Osteoblast (primary cell): ENCODE data around the gene MPEG1. TPM values are rescaled to one million over a fixed set of nuclear protein-coding genes. Genes with fewer than 3 reads are reported as not detected.

Experiments used
- DNase-seq: peaks from one replicate; pipeline ENCODE4 v3.0.0; 2011; ENCODE audit warnings: low spot score, mixed read lengths; ENCODE audit not compliant: insufficient read length; ENCODE audit errors: missing footprints
- H2AFZ ChIP-seq: 2 replicates; pipeline ENCODE4 v1.6.0; 2011; ENCODE audit warnings: mild to moderate bottlenecking, low read length
- H3K27ac ChIP-seq: 2 replicates; pipeline ENCODE4 v1.5.1; 2011; ENCODE audit warnings: mild to moderate bottlenecking, low read depth, low read length, moderate library complexity
- H3K27me3 ChIP-seq: 2 replicates; pipeline ENCODE4 v1.6.0; 2012; ENCODE audit warnings: mild to moderate bottlenecking, control low read depth, inconsistent platforms, low read length, moderate library complexity; ENCODE audit not compliant: insufficient read depth
- H3K36me3 ChIP-seq: 2 replicates; pipeline ENCODE4 v1.5.1; 2011; ENCODE audit warnings: mild to moderate bottlenecking, low read length, control low read depth, moderate library complexity; ENCODE audit not compliant: insufficient read depth
- H3K4me1 ChIP-seq: 2 replicates; pipeline ENCODE4 v1.5.1; 2011; ENCODE audit warnings: mild to moderate bottlenecking, low read length, control low read depth, moderate library complexity; ENCODE audit not compliant: insufficient read depth
- H3K4me2 ChIP-seq: 2 replicates; pipeline ENCODE4 v1.6.0; 2011; ENCODE audit warnings: mild to moderate bottlenecking, low read length; ENCODE audit not compliant: insufficient read depth
- H3K4me3 ChIP-seq: fragments of 200-600 bp; sonication (generic); 3 replicates; pipeline ENCODE4 v1.5.1; 2012; ENCODE audit warnings: mild to moderate bottlenecking, low read length, inconsistent platforms; ENCODE audit not compliant: insufficient read depth
- H3K79me2 ChIP-seq: 2 replicates; pipeline ENCODE4 v1.6.0; 2012; ENCODE audit warnings: mild to moderate bottlenecking, low read length, control low read depth, inconsistent platforms; ENCODE audit not compliant: insufficient read depth
- H3K9me3 ChIP-seq: 2 replicates; pipeline ENCODE4 v1.5.1; 2011; ENCODE audit warnings: low read depth, low read length, control low read depth
- H4K20me1 ChIP-seq: 2 replicates; pipeline ENCODE4 v1.6.0; 2012; ENCODE audit warnings: mild to moderate bottlenecking, low read length, control low read depth; ENCODE audit not compliant: insufficient read depth
- total RNA-seq: library from RNA; depleted of rRNA; stranded (reverse); fragments of >200 nt; gene quantifications from 2 replicates; pipeline ENCODE4 v1.2.3, GENCODE V29; 2012
- TF ChIP-seq, protein P1 (sequence below): IDR thresholded peaks from 2 replicates; pipeline ENCODE4 v1.5.1; 2011; ENCODE audit warnings: mild to moderate bottlenecking, low read depth, low read length, moderate library complexity; ENCODE audit errors: extremely low read depth

MPEG1 gene
- total RNA-seq, 1 donor: 0.36 TPM

DNA sequence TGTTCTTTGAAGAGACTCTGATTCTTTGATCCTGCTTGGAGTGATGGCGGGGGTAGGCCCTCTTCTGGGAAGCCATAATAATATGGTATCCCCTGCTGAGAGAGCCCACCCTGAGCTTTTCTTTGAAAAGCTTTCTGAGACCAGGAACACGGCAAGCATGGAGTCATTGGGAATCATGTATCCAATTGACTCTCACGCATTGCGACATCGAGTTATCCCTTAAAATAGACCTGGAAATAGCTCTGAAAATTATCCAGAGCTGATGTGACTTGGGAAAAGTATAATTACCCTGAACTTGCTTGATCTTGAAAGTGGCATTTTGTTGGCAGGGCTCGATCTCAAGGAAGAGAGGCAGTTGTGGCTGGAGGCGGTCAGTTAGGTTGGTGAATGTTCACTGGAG, 36.8 kb upstream of the MPEG1 start:
- Histone ChIP-seq H3K4me3 (no peak overlapping the region), H2AFZ (no peak overlapping the region), H3K9me3 (no peaks in the 10 kb centered on the region), H3K79me2 (no peaks in the 10 kb centered on the region), H3K36me3 (no peaks in the 10 kb centered on the region), H3K27ac (no peak overlapping the region), H4K20me1 (no peaks in the 10 kb centered on the region), H3K27me3 (no peaks in the 10 kb centered on the region), H3K4me1 (no peaks in the 10 kb centered on the region), H3K4me2 (no peak overlapping the region)
- no peak for DNase-seq
- TF ChIP-seq, protein P1, sequence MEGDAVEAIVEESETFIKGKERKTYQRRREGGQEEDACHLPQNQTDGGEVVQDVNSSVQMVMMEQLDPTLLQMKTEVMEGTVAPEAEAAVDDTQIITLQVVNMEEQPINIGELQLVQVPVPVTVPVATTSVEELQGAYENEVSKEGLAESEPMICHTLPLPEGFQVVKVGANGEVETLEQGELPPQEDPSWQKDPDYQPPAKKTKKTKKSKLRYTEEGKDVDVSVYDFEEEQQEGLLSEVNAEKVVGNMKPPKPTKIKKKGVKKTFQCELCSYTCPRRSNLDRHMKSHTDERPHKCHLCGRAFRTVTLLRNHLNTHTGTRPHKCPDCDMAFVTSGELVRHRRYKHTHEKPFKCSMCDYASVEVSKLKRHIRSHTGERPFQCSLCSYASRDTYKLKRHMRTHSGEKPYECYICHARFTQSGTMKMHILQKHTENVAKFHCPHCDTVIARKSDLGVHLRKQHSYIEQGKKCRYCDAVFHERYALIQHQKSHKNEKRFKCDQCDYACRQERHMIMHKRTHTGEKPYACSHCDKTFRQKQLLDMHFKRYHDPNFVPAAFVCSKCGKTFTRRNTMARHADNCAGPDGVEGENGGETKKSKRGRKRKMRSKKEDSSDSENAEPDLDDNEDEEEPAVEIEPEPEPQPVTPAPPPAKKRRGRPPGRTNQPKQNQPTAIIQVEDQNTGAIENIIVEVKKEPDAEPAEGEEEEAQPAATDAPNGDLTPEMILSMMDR: no peak

DNA sequence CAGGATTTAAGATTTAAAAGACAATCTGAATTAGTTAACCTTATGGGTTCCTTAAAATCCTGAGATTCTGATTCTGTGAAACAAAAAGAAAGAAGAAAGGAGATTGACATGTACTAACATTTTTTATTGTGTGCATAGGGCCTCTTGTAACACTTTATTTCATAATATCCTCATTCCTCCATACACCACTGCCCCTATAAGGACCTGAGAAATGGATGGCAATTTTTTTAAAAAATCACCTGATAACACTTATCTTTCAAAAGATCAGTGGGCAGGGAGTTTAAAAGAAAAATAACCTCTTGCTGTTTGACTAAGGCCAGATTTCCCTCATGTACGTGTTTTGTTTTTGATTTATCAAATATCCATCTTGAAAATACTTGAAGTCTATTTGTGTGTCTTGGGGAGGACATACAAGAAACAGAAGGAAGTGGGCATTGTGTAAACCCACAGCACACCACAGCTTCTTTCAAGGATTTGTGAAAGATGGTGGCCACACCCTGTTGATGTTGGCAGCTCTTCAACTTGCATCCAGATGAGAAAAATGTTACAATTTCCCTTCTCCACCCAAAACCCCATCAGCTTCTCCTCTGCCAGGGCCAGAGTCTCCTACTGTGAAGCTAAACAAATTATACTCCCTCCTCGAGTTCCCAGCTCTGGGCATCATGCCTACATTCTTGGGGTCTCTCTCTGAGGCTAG, 35.0 kb upstream of the MPEG1 start:
- H3K4me3 ChIP-seq: no peak overlapping the region
- TF ChIP-seq, protein P1: no peak
- no peak overlapping the region for H3K27ac ChIP-seq
- H4K20me1 ChIP-seq: no peaks in the 10 kb centered on the region
- H3K4me2 ChIP-seq: no peak overlapping the region
- H2AFZ ChIP-seq: no peak overlapping the region
- DNase-seq: no peak
- H3K27me3 ChIP-seq: no peaks in the 10 kb centered on the region
- H3K36me3 ChIP-seq: no peaks in the 10 kb centered on the region
- H3K9me3 ChIP-seq: no peaks in the 10 kb centered on the region
- no peaks in the 10 kb centered on the region for H3K79me2 ChIP-seq
- no peaks in the 10 kb centered on the region for H3K4me1 ChIP-seq

DNA sequence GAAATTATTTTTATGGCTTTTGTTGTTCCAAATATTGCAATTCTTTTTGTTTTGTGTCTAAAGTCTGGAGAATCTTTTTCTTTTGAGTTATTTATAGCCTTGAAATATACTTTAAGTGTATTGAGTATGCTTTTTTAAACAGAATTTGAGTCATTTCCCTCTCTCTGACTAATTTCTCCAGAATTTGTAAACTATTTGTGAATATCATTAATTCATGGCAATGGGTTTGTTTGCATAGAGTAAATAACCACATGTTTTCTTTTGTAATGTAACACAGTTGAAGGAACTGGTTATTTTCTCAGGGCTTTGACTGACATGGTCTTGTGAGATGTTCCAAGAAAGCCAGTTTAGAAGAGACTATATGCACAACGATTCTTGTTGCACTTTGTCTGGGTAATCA, 30.9 kb upstream of the MPEG1 start:
- Histone ChIP-seq H3K4me3 (no peak overlapping the region), H3K27ac (no peak overlapping the region), H3K4me2 (no peak overlapping the region), H3K4me1 (no peaks in the 10 kb centered on the region), H2AFZ (no peak overlapping the region), H3K27me3 (no peaks in the 10 kb centered on the region), H4K20me1 (no peaks in the 10 kb centered on the region), H3K79me2 (no peaks in the 10 kb centered on the region), H3K9me3 (no peaks in the 10 kb centered on the region), H3K36me3 (no peaks in the 10 kb centered on the region)
- no peak for DNase-seq
- TF ChIP-seq, protein P1: no peak

DNA sequence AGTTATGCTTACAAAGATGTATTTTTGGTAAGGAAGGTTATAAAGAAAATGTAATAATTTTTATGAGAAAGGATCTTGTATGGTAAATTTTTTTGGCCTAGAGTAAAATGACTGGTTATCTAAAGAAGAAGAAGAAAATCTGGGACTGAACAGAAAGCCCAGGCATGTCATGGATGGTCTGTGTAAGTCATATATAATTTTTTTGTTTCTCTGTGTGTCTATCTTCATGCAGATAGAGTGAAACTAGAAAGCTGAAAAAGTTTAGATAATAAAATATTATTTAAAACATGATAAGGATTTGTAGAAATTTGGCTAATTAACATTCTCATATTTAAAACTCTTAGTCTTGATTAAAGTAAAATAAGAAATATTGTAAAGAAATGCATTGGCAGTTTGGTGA, 27.6 kb upstream of the MPEG1 start:
- TF ChIP-seq, protein P1: no peak
- Histone ChIP-seq H3K27ac (no peak overlapping the region), H3K36me3 (no peaks in the 10 kb centered on the region), H3K4me2 (no peak overlapping the region), H3K4me3 (no peak overlapping the region), H4K20me1 (no peaks in the 10 kb centered on the region), H3K79me2 (no peaks in the 10 kb centered on the region), H3K27me3 (no peaks in the 10 kb centered on the region), H3K9me3 (no peaks in the 10 kb centered on the region), H3K4me1 (no peaks in the 10 kb centered on the region), H2AFZ (no peak overlapping the region)
- DNase-seq: no peak
